GM23248 (cell line): ENCODE results near the gene PGGT1B.

Experiments used
- EZH2 ChIP-seq: fragments of 200-600 bp; sonication (generic); IDR thresholded peaks from 2 replicates; pipeline ENCODE4 v1.6.1; 2018; ENCODE audit warnings: antibody characterized with exemption, mild to moderate bottlenecking; ENCODE audit not compliant: insufficient read depth, poor library complexity, severe bottlenecking
- EZH2phosphoT487 ChIP-seq: fragments of 200-600 bp; sonication (generic); IDR thresholded peaks from 2 replicates; pipeline ENCODE4 v1.6.1; 2018; ENCODE audit warnings: antibody characterized with exemption, moderate library complexity, mild to moderate bottlenecking, low read depth; ENCODE audit not compliant: insufficient read depth

DNA sequence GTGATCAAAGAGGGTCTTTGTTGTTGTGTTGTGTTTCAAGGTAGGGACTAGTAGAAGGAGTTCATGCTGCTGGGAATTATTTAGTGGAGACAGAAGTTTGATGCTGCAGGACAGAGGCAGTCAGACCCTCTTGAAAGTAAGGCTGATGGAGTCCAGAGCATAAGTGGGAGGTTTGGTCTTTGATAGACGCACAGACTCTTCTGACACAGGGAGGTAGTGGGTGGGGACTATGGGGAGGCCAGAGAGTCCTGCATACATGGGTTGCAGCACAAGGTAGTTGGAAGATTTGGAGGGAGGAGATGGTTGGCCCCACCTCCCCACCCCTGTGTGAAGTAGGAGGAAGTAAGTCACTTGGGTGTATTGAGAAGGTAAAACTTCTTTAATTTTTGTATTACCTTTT is 36.1 kb upstream of the PGGT1B start:
- TF ChIP-seq EZH2phosphoT487 (no peak), EZH2 (no peak)
